Panc1 (cell line): Measurements from ENCODE around the gene DNAJA3.
A peak's percentile ranks its signal among the peaks of the same experiment; 100 is the strongest.

Source experiments
- POLR2AphosphoS5 ChIP-seq: IDR thresholded peaks from 2 replicates; pipeline ENCODE4 v1.6.1; 2012; ENCODE audit warnings: mild to moderate bottlenecking, low read depth, low read length, moderate library complexity
- SIN3A ChIP-seq: IDR thresholded peaks from 2 replicates; pipeline ENCODE4 v1.6.1; 2012; ENCODE audit warnings: low read depth, mild to moderate bottlenecking, low read length, moderate library complexity, borderline replicate concordance; ENCODE audit not compliant: insufficient read depth
- TCF7L2 ChIP-seq: IDR thresholded peaks from 2 replicates; pipeline ENCODE4 v1.6.1; 2011; ENCODE audit warnings: mild to moderate bottlenecking, low read depth, low read length, inconsistent platforms
- TF ChIP-seq, protein P1 (sequence below): fragments of 450-650 bp; IDR thresholded peaks from 2 replicates; pipeline ENCODE4 v1.5.1; 2017; ENCODE audit warnings: mild to moderate bottlenecking
- TF ChIP-seq, protein P2 (sequence below), 2 experiments: IDR thresholded peaks; 2 replicates each; pipeline ENCODE4 v1.6.1; 2011 to 2012; ENCODE audit warnings: low read depth in 2 of 2, control low read depth in 1 of 2, low read length in 1 of 2, mild to moderate bottlenecking in 1 of 2, moderate library complexity in 1 of 2; ENCODE audit not compliant: insufficient read depth in 1 of 2

DNA sequence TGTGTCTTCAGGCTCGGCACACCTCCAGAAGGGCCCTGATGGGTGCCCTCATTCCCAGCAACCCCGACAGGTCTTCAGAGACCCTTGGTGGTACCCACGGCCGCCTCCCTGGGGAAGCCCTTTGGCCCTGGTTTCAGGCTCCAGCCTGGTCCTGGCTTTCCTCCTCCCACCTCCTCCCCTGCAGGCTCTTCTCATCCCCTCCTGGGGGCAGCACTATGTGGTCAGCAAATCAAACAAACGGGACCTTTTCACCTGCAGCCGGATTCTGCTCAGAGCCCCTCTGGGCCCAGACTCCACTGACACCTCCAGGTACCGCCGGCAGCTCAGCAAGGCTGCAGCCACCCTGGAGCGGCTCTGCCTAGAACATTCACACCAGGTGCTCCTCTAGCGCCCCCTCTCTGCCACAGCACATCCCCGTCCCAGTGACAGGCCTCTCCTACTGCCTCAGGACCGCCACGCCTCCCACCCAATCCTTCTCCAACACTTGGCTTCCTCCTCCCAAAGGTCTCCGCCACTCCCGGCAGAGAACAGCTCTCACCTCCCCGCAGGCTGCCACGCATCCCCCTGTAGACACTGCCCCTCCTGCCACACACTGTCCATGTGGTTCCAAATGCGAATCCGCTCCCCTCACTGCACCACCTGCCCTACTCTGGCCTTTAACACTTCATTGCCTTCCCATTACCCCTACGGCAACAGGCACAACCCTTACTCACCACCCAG lies 21.3 kb upstream of the DNAJA3 start:
- TF ChIP-seq, protein P1, sequence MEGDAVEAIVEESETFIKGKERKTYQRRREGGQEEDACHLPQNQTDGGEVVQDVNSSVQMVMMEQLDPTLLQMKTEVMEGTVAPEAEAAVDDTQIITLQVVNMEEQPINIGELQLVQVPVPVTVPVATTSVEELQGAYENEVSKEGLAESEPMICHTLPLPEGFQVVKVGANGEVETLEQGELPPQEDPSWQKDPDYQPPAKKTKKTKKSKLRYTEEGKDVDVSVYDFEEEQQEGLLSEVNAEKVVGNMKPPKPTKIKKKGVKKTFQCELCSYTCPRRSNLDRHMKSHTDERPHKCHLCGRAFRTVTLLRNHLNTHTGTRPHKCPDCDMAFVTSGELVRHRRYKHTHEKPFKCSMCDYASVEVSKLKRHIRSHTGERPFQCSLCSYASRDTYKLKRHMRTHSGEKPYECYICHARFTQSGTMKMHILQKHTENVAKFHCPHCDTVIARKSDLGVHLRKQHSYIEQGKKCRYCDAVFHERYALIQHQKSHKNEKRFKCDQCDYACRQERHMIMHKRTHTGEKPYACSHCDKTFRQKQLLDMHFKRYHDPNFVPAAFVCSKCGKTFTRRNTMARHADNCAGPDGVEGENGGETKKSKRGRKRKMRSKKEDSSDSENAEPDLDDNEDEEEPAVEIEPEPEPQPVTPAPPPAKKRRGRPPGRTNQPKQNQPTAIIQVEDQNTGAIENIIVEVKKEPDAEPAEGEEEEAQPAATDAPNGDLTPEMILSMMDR = peak; percentile 96
- no peak for TF ChIP-seq POLR2AphosphoS5
- TF ChIP-seq, protein P2, sequence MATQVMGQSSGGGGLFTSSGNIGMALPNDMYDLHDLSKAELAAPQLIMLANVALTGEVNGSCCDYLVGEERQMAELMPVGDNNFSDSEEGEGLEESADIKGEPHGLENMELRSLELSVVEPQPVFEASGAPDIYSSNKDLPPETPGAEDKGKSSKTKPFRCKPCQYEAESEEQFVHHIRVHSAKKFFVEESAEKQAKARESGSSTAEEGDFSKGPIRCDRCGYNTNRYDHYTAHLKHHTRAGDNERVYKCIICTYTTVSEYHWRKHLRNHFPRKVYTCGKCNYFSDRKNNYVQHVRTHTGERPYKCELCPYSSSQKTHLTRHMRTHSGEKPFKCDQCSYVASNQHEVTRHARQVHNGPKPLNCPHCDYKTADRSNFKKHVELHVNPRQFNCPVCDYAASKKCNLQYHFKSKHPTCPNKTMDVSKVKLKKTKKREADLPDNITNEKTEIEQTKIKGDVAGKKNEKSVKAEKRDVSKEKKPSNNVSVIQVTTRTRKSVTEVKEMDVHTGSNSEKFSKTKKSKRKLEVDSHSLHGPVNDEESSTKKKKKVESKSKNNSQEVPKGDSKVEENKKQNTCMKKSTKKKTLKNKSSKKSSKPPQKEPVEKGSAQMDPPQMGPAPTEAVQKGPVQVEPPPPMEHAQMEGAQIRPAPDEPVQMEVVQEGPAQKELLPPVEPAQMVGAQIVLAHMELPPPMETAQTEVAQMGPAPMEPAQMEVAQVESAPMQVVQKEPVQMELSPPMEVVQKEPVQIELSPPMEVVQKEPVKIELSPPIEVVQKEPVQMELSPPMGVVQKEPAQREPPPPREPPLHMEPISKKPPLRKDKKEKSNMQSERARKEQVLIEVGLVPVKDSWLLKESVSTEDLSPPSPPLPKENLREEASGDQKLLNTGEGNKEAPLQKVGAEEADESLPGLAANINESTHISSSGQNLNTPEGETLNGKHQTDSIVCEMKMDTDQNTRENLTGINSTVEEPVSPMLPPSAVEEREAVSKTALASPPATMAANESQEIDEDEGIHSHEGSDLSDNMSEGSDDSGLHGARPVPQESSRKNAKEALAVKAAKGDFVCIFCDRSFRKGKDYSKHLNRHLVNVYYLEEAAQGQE (IDR thresholded peaks at IDR 0.05; ENCODE audit: insufficient read depth in 1 of 2, low read depth in 2 of 2, low read length in 1 of 2) = no peak
- TF ChIP-seq SIN3A = no peak
- TF ChIP-seq TCF7L2 = no peak
